ENCODE results near the gene SLFN5.
A peak's percentile ranks its signal among the peaks of the same experiment; 100 is the strongest.

The SLFN5 gene

GRCh38 chr17:35242158-35242804, 591 bp upstream of the SLFN5 start:
- H3K4me3 ChIP-seq (ENCODE audit: control insufficient read depth, low read depth, low read length): peak overlapping the region; percentile 73
- DNase-seq (ENCODE audit: low read depth): peak; percentile 33
- no peak for TF ChIP-seq CTCF (conservative IDR thresholded peaks at IDR 0.05; ENCODE audit: control insufficient read depth, insufficient read depth, low read depth, low read length)

GRCh38 chr17:35243561-35244340, 879 bp downstream of the SLFN5 start:
- TF ChIP-seq CTCF (conservative IDR thresholded peaks at IDR 0.05; ENCODE audit: control insufficient read depth, insufficient read depth, low read depth, low read length): no peak
- DNase-seq (ENCODE audit: low read depth): peak; percentile 84
- H3K4me3 ChIP-seq (ENCODE audit: control insufficient read depth, low read depth, low read length): peak overlapping the region; percentile 73

GRCh38 chr17:35244341-35245195, 1.7 kb downstream of the SLFN5 start:
- DNase-seq (ENCODE audit: low read depth): peak; percentile 87
- H3K4me3 ChIP-seq (ENCODE audit: control insufficient read depth, low read depth, low read length): peak overlapping the region; percentile 73

GRCh38 chr17:35245196-35245486, 2.3 kb downstream of the SLFN5 start:
- no peak for TF ChIP-seq CTCF (conservative IDR thresholded peaks at IDR 0.05; ENCODE audit: control insufficient read depth, insufficient read depth, low read depth, low read length)
- no peak overlapping the region for H3K4me3 ChIP-seq (ENCODE audit: control insufficient read depth, low read depth, low read length)
- DNase-seq (ENCODE audit: low read depth): peak; percentile 92

More at GRCh38 chr17:35244341-35245195, 1.7 kb downstream of the SLFN5 start:
- TF ChIP-seq CTCF (conservative IDR thresholded peaks at IDR 0.05; ENCODE audit: control insufficient read depth, insufficient read depth, low read depth, low read length): no peak

- no peak for TF ChIP-seq CTCF (conservative IDR thresholded peaks at IDR 0.05; ENCODE audit: control insufficient read depth, insufficient read depth, low read depth, low read length)
- DNase-seq (ENCODE audit: low read depth): peak; percentile 33
- no peak overlapping the region for H3K4me3 ChIP-seq (ENCODE audit: control insufficient read depth, low read depth, low read length)
Measured at GRCh38 chr17:35252651-35253050, 9.8 kb downstream of the SLFN5 start.

- DNase-seq (ENCODE audit: low read depth): peak; percentile 99
Measured at GRCh38 chr17:35254107-35254773, 11.4 kb downstream of the SLFN5 start.

More at GRCh38 chr17:35254107-35254773, 11.4 kb downstream of the SLFN5 start:
- no peak for TF ChIP-seq CTCF (conservative IDR thresholded peaks at IDR 0.05; ENCODE audit: control insufficient read depth, insufficient read depth, low read depth, low read length)
- no peak overlapping the region for H3K4me3 ChIP-seq (ENCODE audit: control insufficient read depth, low read depth, low read length)
